ENCODE measurements around the gene KIF26A.

GRCh38 chr14:104092931-104093365 is 45.4 kb upstream of the KIF26A start:
- no peak for TF ChIP-seq CTCF (IDR thresholded peaks at IDR 0.05)
- TF ChIP-seq POLR2A (IDR thresholded peaks at IDR 0.05) = no peak

Data from breast epithelium (tissue), 3 donors.